Progenitor cell of endocrine pancreas (in vitro differentiated cells): Measurements from ENCODE around the gene ZNF576. TPM values are rescaled to one million over a fixed set of nuclear protein-coding genes. Genes with fewer than 3 reads are reported as not detected.
"Not testable (repeated sequence)": the region's sequence is repeated elsewhere in the genome, so short reads cannot be mapped to it uniquely, and the experiment has no call there.

ENCODE experiments used
- DNase-seq: peaks from one replicate; pipeline ENCODE4 v3.0.0; 2021; ENCODE audit warnings: low spot score; ENCODE audit not compliant: unreplicated experiment
- H3K27ac Mint-ChIP-seq: 2 replicates; pipeline ENCODE4 v1.8.0; 2021; ENCODE audit warnings: mild to moderate bottlenecking, moderate library complexity, mixed read lengths
- H3K27me3 Mint-ChIP-seq: 2 replicates; pipeline ENCODE4 v1.8.0; 2021; ENCODE audit warnings: mixed read lengths
- H3K36me3 Mint-ChIP-seq: 2 replicates; pipeline ENCODE4 v1.8.0; 2022; ENCODE audit warnings: mixed read lengths; ENCODE audit not compliant: insufficient read depth
- H3K4me1 Mint-ChIP-seq: 2 replicates; pipeline ENCODE4 v1.8.0; 2021; ENCODE audit warnings: low read depth, mixed read lengths
- H3K4me3 Mint-ChIP-seq: 2 replicates; pipeline ENCODE4 v1.8.0; 2021; ENCODE audit warnings: low read depth, mild to moderate bottlenecking, moderate library complexity, mixed read lengths
- H3K9me3 Mint-ChIP-seq: 2 replicates; pipeline ENCODE4 v1.8.0; 2021; ENCODE audit warnings: low read depth, mixed read lengths
- total RNA-seq: library from RNA; stranded (reverse); gene quantifications from 2 replicates; pipeline ENCODE4 v1.2.1, GENCODE V29; 2021
- TF ChIP-seq, protein P1 (sequence below): fragments of 200-600 bp; sonication (generic); IDR thresholded peaks from one replicate; pipeline ENCODE4 v1.5.0; 2021; ENCODE audit warnings: antibody characterized with exemption, mild to moderate bottlenecking; ENCODE audit not compliant: unreplicated experiment

ZNF576 gene
- total RNA-seq, 1 donor from 2014 or later: 15.4 TPM

- H3K27me3 Mint-ChIP-seq: peaks cover 23% of the 10 kb centered on the region
- no peak overlapping the region for H3K27ac Mint-ChIP-seq
- TF ChIP-seq, protein P1, sequence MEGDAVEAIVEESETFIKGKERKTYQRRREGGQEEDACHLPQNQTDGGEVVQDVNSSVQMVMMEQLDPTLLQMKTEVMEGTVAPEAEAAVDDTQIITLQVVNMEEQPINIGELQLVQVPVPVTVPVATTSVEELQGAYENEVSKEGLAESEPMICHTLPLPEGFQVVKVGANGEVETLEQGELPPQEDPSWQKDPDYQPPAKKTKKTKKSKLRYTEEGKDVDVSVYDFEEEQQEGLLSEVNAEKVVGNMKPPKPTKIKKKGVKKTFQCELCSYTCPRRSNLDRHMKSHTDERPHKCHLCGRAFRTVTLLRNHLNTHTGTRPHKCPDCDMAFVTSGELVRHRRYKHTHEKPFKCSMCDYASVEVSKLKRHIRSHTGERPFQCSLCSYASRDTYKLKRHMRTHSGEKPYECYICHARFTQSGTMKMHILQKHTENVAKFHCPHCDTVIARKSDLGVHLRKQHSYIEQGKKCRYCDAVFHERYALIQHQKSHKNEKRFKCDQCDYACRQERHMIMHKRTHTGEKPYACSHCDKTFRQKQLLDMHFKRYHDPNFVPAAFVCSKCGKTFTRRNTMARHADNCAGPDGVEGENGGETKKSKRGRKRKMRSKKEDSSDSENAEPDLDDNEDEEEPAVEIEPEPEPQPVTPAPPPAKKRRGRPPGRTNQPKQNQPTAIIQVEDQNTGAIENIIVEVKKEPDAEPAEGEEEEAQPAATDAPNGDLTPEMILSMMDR: no peak
- no peak overlapping the region for H3K4me3 Mint-ChIP-seq
- peaks cover 14% of the 10 kb centered on the region for H3K4me1 Mint-ChIP-seq
- peaks cover 1% of the 10 kb centered on the region for H3K36me3 Mint-ChIP-seq
- DNase-seq: no peak
- H3K9me3 Mint-ChIP-seq: no peaks in the 10 kb centered on the region
These were observed 46.1 kb downstream of the ZNF576 start for GRCh38 chr19:43642531-43642930.

DNA sequence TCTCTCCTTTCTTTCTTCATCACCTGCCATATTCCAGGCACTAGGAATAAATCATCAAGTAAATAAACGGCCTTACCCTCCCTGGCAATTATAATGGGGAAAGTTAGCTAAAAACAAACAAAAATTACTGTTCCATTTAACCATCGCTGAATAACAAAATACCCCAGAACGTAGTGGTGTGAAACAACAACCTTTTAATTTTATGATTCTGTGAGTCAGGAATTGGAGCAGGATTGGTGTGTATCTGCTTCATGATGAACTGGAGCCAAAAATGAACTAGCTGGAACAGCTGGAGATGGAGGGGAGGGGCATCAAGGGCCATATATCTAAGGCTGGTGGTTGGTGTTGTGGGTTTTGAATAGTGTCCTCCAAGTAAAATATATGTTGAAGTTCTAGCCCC lies 46.9 kb downstream of the ZNF576 start:
- no peak overlapping the region for H3K4me3 Mint-ChIP-seq
- H3K9me3 Mint-ChIP-seq: no peaks in the 10 kb centered on the region

GRCh38 chr19:43644181-43644580 lies 47.8 kb downstream of the ZNF576 start:
- TF ChIP-seq, protein P1: no peak
- Mint-ChIP-seq H3K36me3 (peaks cover 4% of the 10 kb centered on the region), H3K4me1 (peaks cover under 1% of the 10 kb centered on the region), H3K4me3 (no peak overlapping the region), H3K27me3 (peaks cover 23% of the 10 kb centered on the region), H3K9me3 (no peaks in the 10 kb centered on the region), H3K27ac (no peak overlapping the region)
- no peak for DNase-seq

More for the DNA sequence above, 46.9 kb downstream of the ZNF576 start:
- Mint-ChIP-seq H3K4me1 (peaks cover 9% of the 10 kb centered on the region), H3K27ac (no peak overlapping the region), H3K27me3 (peaks cover 23% of the 10 kb centered on the region), H3K36me3 (peaks cover 4% of the 10 kb centered on the region)
- DNase-seq: no peak
- TF ChIP-seq, protein P1: no peak

DNA sequence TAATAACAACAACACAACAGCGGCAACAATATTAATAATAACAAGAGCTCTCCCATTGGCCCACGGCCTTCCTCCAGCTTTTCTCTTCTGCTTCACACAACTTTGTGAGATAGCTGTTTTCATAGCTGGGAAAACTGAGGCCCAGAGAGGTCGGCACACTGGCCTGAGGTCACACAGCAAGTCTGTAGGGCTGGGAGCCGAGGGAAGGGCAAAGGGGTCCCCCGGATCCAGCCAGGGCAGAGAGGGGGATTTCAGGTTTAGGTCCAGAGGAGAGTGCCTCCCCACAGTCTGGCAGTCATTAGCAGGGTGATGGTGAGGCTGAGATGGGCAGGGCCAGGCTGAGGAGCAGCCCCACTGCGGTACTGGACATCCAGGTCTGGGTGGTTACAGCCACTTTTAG lies 52.2 kb downstream of the ZNF576 start:
- H3K27me3 Mint-ChIP-seq: peaks cover 4% of the 10 kb centered on the region
- no peak for DNase-seq
- no peak overlapping the region for H3K27ac Mint-ChIP-seq
- H3K4me3 Mint-ChIP-seq: no peak overlapping the region
- no peaks in the 10 kb centered on the region for H3K9me3 Mint-ChIP-seq
- H3K36me3 Mint-ChIP-seq: peaks cover 4% of the 10 kb centered on the region
- TF ChIP-seq, protein P1: no peak
- peaks cover 4% of the 10 kb centered on the region for H3K4me1 Mint-ChIP-seq

- Mint-ChIP-seq H3K27me3 (no peaks in the 10 kb centered on the region), H3K27ac (no peak overlapping the region), H3K4me1 (peaks cover 4% of the 10 kb centered on the region), H3K36me3 (peaks cover 4% of the 10 kb centered on the region), H3K9me3 (no peaks in the 10 kb centered on the region), H3K4me3 (no peak overlapping the region)
- no peak for DNase-seq
- TF ChIP-seq, protein P1: no peak
These were observed 53.1 kb downstream of the ZNF576 start for GRCh38 chr19:43649514-43649913.

- H3K27ac Mint-ChIP-seq, H3K9me3 Mint-ChIP-seq, H3K4me1 Mint-ChIP-seq, H3K36me3 Mint-ChIP-seq, DNase-seq, H3K4me3 Mint-ChIP-seq, H3K27me3 Mint-ChIP-seq: not testable (repeated sequence)
These were observed 53.9 kb downstream of the ZNF576 start for GRCh38 chr19:43650276-43650675.
